K562 (cell line): ENCODE results near the gene ASMT. TPM values are rescaled to one million over a fixed set of nuclear protein-coding genes. Genes with fewer than 3 reads are reported as not detected.

ENCODE experiments used
- ATAC-seq: fragments of 200-7000 bp; cut with Tn5 transposase; 3 replicates; pipeline ENCODE4 v1.9.1; 2020; ENCODE audit warnings: moderate library complexity
- BruUV-seq: library from RNA; stranded (reverse); fragments of 400-500 nt; replicated peaks from 2 replicates; lab custom pipeline; 2021; lab: Mats Ljungman, UMichigan
- CTCF ChIA-PET: fragments of 300-600 bp; formaldehyde crosslinking; extraction: SDS; loops from one replicate; lab custom pipeline; 2021; ENCODE audit warnings: low intra/inter-chr PET ratio; lab: Yijun Ruan, JAX
- POLR2A ChIA-PET: fragments of 300-600, 350-650 bp; sonication (Branson Sonifier 250); formaldehyde crosslinking; extraction: SDS; loops from one replicate; lab custom pipeline; 2021; ENCODE audit warnings: antibody characterized with exemption, inconsistent platforms; lab: Yijun Ruan, JAX
- DNase-seq, 4 experiments: peaks; one replicate each; pipeline versions ENCODE4 v3.0.0 to v3.0.0-alpha.2; 2011 to 2018; ENCODE audit warnings: low spot score in 3 of 4, mixed read lengths in 3 of 4; ENCODE audit errors: extremely low read depth in 1 of 4
- FAIRE-seq: peaks from 2 replicates; lab custom pipeline; 2011; peaks lifted over from hg19 to GRCh38; lab: Jason Lieb, UNC
- H2AFZ ChIP-seq: 2 replicates; pipeline ENCODE4 v1.6.0; 2011; ENCODE audit warnings: low read depth, low read length, control low read depth, inconsistent platforms
- H3K27ac ChIP-seq: fragments of 200-600 bp; 3 replicates; pipeline ENCODE4 v1.8.0; 2011; ENCODE audit warnings: low read depth, mild to moderate bottlenecking, control low read depth, inconsistent platforms, low read length, moderate library complexity, mixed read lengths; ENCODE audit errors: extremely low read depth
- H3K27me3 ChIP-seq, 2 experiments: fragments of 300-600 bp in 1 of 2; 2 replicates in 1 of 2; 3 replicates in 1 of 2; pipeline versions ENCODE4 v1.6.0 to v1.8.0; 2011; ENCODE audit warnings: inconsistent platforms in 2 of 2, low read length in 2 of 2, mild to moderate bottlenecking in 1 of 2, mixed read lengths in 1 of 2, moderate library complexity in 1 of 2; ENCODE audit not compliant: control insufficient read depth in 2 of 2, insufficient read depth in 2 of 2
- H3K36me3 ChIP-seq: fragments of 300-600 bp; 3 replicates; pipeline ENCODE4 v1.8.0; 2011; ENCODE audit warnings: mild to moderate bottlenecking, low read length, inconsistent platforms; ENCODE audit not compliant: control insufficient read depth, insufficient read depth
- H3K4me1 ChIP-seq, 2 experiments: fragments of 200-600 bp in 1 of 2; replicated peaks in 1 of 2; 2 replicates in 1 of 2; 3 replicates in 1 of 2; pipeline versions ENCODE4 v1.5.1 to v1.8.0; 2011; ENCODE audit warnings: inconsistent platforms in 2 of 2, low read length in 2 of 2, mild to moderate bottlenecking in 1 of 2, mixed read lengths in 1 of 2, moderate library complexity in 1 of 2; ENCODE audit not compliant: control insufficient read depth in 2 of 2, insufficient read depth in 2 of 2
- H3K4me2 ChIP-seq: 2 replicates; pipeline ENCODE4 v1.6.1; 2011; ENCODE audit warnings: low read length, control low read depth, inconsistent platforms, mixed read lengths; ENCODE audit not compliant: insufficient read depth
- H3K4me3 ChIP-seq: fragments of 200-600 bp; sonication (generic), shearing (Covaris generic); 2 replicates; pipeline ENCODE4 v1.5.1; 2016; ENCODE audit warnings: control low read depth, inconsistent platforms
- H3K79me2 ChIP-seq: fragments of 200-600 bp; 3 replicates; pipeline ENCODE4 v1.8.0; 2011; ENCODE audit warnings: low read length, inconsistent platforms; ENCODE audit not compliant: control insufficient read depth, insufficient read depth
- H3K9ac ChIP-seq, 2 experiments: 2 replicates each; pipeline versions ENCODE4 v1.6.0 to v1.6.1; 2011; ENCODE audit warnings: low read depth in 2 of 2, low read length in 2 of 2, control low read depth in 1 of 2, inconsistent platforms in 1 of 2, mild to moderate bottlenecking in 1 of 2, mixed read lengths in 1 of 2; ENCODE audit not compliant: insufficient read depth in 1 of 2
- H3K9me1 ChIP-seq: one replicate; pipeline ENCODE4 v1.6.0; 2011; ENCODE audit warnings: inconsistent platforms, mild to moderate bottlenecking, low read length, moderate library complexity; ENCODE audit not compliant: control insufficient read depth, insufficient read depth
- H3K9me3 ChIP-seq: replicated peaks from 2 replicates; pipeline ENCODE4 v1.5.1; 2011; ENCODE audit warnings: low read depth, low read length, inconsistent platforms; ENCODE audit not compliant: control insufficient read depth, insufficient read depth
- H4K20me1 ChIP-seq: replicated peaks from 2 replicates; pipeline ENCODE4 v1.6.1; 2011; ENCODE audit warnings: low read length, inconsistent platforms, mixed read lengths; ENCODE audit not compliant: control insufficient read depth, insufficient read depth
- ARID2 ChIP-seq: fragments of 450-650 bp; IDR thresholded peaks from 2 replicates; pipeline ENCODE4 v1.6.1; 2017; ENCODE audit warnings: antibody characterized with exemption, mild to moderate bottlenecking
- ATF1 ChIP-seq, 2 experiments: fragments of 450-650 bp in 1 of 2; IDR thresholded peaks; 2 replicates each; pipeline ENCODE4 v1.6.1; 2016; ENCODE audit warnings: missing compliant biosample characterization in 1 of 2, missing genetic modification characterization in 1 of 2
- BRD9 ChIP-seq: fragments of 450-650 bp; IDR thresholded peaks from 2 replicates; pipeline ENCODE4 v1.6.1; 2018; ENCODE audit warnings: low read depth; ENCODE audit not compliant: partially characterized antibody
- CREB1 ChIP-seq, 2 experiments: sonication (generic) in 1 of 2; formaldehyde crosslinking in 1 of 2; IDR thresholded peaks; 2 replicates each; pipeline versions ENCODE4 v1.6.1 to v1.8.0; 2012 to 2022; ENCODE audit warnings: inconsistent platforms in 1 of 2, mild to moderate bottlenecking in 1 of 2, missing genetic modification reagents in 1 of 2, moderate library complexity in 1 of 2
- MEIS2 ChIP-seq: fragments of 450-650 bp; IDR thresholded peaks from 2 replicates; pipeline ENCODE4 v1.6.1; 2014; ENCODE audit warnings: mild to moderate bottlenecking; ENCODE audit not compliant: partially characterized antibody
- NFYB ChIP-seq: IDR thresholded peaks from 2 replicates; pipeline ENCODE4 v1.6.1; 2011; ENCODE audit warnings: mild to moderate bottlenecking, moderate library complexity; ENCODE audit not compliant: insufficient read length; ENCODE audit errors: extremely low read depth
- POLR2B ChIP-seq: fragments of 450-650 bp; IDR thresholded peaks from 2 replicates; pipeline ENCODE4 v1.6.1; 2018; ENCODE audit warnings: low read depth; ENCODE audit not compliant: partially characterized antibody
- POU5F1 ChIP-seq: fragments of 150-350 bp; IDR thresholded peaks from 2 replicates; pipeline ENCODE4 v1.6.1; 2014; ENCODE audit warnings: borderline replicate concordance, low read length, low read depth, mild to moderate bottlenecking; ENCODE audit not compliant: partially characterized antibody
- RBM25 ChIP-seq: fragments of 200-400 bp; formaldehyde crosslinking; IDR thresholded peaks from 2 replicates; pipeline ENCODE4 v1.6.1; 2018; ENCODE audit warnings: low read length, low read depth, moderate library complexity; ENCODE audit not compliant: severe bottlenecking
- ZNF224 ChIP-seq: sonication (generic); formaldehyde crosslinking; IDR thresholded peaks from 2 replicates; pipeline ENCODE4 v1.8.0; 2022; ENCODE audit warnings: mild to moderate bottlenecking, missing genetic modification reagents
- ZNF253 ChIP-seq: fragments of 250-450 bp; sonication (Bioruptor Pico); conservative IDR thresholded peaks from 2 replicates; pipeline ENCODE4 v1.6.1; 2021; ENCODE audit warnings: mild to moderate bottlenecking
- ZNF717 ChIP-seq: fragments of 250-450 bp; sonication (Bioruptor Pico); IDR thresholded peaks from 2 replicates; pipeline ENCODE4 v1.5.0; 2021
- WGBS: fragments of 100-300 bp; shearing (Covaris generic); methylation state at CpG from one replicate; pipeline ENCODE4 v1.1.6; 2016; ENCODE audit warnings: low coverage, mixed read lengths; ENCODE audit not compliant: insufficient coverage; ENCODE audit errors: missing lambda C conversion rate; 5-methylcytosine and 5-hydroxymethylcytosine counted together
- in situ Hi-C: fragments of 300-500 bp; cut with MboI; formaldehyde crosslinking; loops from 4 replicates; pipeline ENCODE4 v1.15.0; 2018; ENCODE audit warnings: inconsistent platforms, mixed read lengths
- intact Hi-C: fragments of 100-400 bp; cut with micrococcal nuclease; formaldehyde crosslinking; loops from 2 replicates; pipeline ENCODE4 v1.14.2; 2022
- polyA plus RNA-seq, 8 experiments: library from polyadenylated mRNA; depleted of rRNA in 4 of 8; stranded (reverse) in 5 of 8; unstranded in 3 of 8; fragments of >200 nt; fragmentation: Nextera tagmentation in 2 of 8; fragmentation: Illumina TruSeq in 1 of 8; extraction: Ambion mirVana in 2 of 8; extraction: Trizol in 1 of 8; gene quantifications; 2 replicates each; pipeline versions ENCODE4 v1.2.1 to v1.2.3, GENCODE V29; 2011 to 2014; ENCODE audit warnings: inconsistent platforms in 1 of 8, missing spikeins in 1 of 8
- total RNA-seq, 7 experiments: library from RNA; depleted of rRNA in 6 of 7; stranded (reverse); fragments of >200 nt in 6 of 7; fragmentation: Illumina TruSeq in 2 of 7; extraction: Trizol in 2 of 7; gene quantifications; 2 replicates each; pipeline versions ENCODE4 v1.2.1 to v1.2.3, GENCODE V29; 2011 to 2021; ENCODE audit warnings: low replicate concordance in 1 of 7
- TF ChIP-seq, protein P1 (sequence below): fragments of 450-650 bp; IDR thresholded peaks from 2 replicates; pipeline ENCODE4 v1.6.1; 2016; ENCODE audit warnings: antibody characterized with exemption
- TF ChIP-seq, protein P2 (sequence below): sonication (generic); formaldehyde crosslinking; IDR thresholded peaks from 2 replicates; pipeline ENCODE4 v1.8.0; 2022; ENCODE audit warnings: missing genetic modification reagents, mild to moderate bottlenecking, borderline replicate concordance

ASMT gene
- total and polyA plus RNA-seq, 9 of the 15 experiments (the other 6 are each of a cell fraction or from before 2014, with no cell fraction given), result 0.06 TPM; not detected in 8

DNA sequence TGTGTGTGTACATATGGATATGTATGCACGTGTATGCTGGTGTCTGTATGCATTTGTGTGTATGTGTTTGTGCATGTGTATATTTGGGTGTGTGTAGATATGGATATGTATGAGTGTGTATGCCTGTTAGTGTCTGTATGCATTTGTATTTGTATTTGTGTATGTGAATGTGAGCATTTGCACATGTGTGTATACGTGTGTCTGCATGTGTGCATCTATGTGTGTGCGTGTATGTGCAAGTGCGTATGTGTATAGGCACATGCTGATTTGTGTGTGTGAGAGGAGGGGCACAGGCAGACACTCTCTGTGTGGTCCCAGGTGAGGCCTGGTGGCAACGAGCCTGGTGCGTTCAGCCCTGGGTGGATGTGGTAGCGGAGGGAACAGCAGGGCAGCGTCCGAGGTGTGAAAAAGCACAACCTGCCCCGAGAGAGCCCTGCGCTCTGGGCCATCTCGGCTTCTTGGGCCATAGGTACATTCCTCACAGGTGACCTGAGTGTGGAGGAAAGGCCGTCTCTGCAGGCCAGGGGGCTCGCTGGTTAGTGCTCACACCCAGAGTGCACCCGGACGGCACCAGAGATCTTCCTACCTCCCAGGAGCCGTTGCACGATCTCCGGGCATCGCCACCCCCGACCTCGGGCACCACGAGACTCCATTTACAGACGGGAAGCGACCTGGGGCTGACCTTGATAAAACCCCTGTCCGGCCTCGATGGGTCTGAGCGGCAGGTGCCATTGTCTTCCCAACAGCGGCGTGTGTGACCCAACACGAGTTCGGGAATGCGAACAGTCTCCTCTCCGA is 45.0 kb downstream of the ASMT start (continued):
- TF ChIP-seq, protein P1, sequence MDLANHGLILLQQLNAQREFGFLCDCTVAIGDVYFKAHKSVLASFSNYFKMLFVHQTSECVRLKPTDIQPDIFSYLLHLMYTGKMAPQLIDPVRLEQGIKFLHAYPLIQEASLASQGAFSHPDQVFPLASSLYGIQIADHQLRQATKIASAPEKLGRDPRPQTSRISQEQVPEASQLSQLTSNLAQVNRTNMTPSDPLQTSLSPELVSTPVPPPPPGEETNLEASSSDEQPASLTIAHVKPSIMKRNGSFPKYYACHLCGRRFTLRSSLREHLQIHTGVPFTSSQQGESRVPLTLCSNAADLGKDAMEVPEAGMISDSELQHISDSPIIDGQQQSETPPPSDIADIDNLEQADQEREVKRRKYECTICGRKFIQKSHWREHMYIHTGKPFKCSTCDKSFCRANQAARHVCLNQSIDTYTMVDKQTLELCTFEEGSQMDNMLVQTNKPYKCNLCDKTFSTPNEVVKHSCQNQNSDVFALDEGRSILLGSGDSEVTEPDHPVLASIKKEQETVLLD, result no peak
- no peak for TF ChIP-seq BRD9

DNA sequence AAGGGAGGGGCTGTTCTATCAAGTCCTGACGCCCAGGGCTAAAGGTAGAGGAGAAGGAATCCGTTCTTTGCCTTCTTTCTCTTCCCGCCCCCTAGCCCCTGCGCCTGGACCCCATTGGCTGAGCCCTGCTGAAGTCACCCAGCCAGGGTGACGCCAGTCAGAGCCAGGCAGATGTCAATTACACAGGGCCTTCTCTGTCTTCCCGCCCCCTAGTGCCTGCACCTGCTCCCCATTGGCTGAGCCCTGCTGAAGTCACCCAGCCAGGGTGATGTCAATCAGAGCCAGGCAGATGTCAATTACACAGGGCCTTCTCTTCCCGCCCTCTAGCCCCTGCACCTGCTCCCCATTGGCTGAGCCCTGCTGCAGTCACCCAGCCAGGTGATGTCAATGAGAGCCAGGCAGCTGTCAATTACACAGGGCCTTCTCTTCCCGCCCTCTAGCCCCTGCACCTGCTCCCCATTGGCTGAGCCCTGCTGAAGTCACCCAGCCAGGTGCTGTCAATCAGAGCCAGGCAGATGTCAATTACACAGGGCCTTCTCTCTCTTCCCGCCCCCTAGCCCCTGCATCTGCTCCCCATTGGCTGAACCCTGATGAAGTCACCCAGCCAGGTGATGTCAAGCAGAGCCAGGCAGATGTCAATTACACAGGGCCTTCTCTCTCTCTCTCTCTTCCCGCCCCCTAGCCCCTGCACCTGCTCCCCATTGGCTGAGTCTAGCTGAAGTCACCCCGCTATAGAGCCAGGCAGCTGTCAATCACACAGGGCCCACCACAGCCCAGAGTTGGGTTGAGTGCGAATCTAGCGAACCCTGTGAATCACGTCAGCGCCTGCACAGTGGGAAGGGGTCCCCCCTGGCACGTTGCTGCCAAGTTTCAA is 46.4 kb downstream of the ASMT start:
- ChIA-PET POLR2A (no interaction called here), CTCF (no interaction called here)
- Histone ChIP-seq H3K79me2 (no peaks in the 10 kb centered on the region), H3K27ac (no peak overlapping the region), H3K9me1 (no peaks in the 10 kb centered on the region), H3K27me3 (peaks cover 0 to 8% of the 10 kb centered on the region in 2 experiments; a peak in 1 of 5 replicates), H3K4me1 (no peaks in the 10 kb centered on the region; a peak in 1 of 5 replicates), H3K9ac (no peak overlapping the region), H3K36me3 (no peaks in the 10 kb centered on the region), H3K4me3 (no peak overlapping the region), H3K4me2 (no peak overlapping the region), H4K20me1 (no peaks in the 10 kb centered on the region), H3K9me3 (no peaks in the 10 kb centered on the region), H2AFZ (no peak overlapping the region)
- 18% methylated on average over 9 of the region's 16 CpGs for WGBS
- intact Hi-C loops (no loop called here), in situ Hi-C loops (loop anchor here (10.0 to 25.0 kb wide), 2 partner anchors 804 to 951 kb away; no protein-coding TSS in a partner anchor)
- BruUV-seq, result no TSS peak
- peak; percentile 82 for ATAC-seq
- peak; percentile 6 to 26 (median 14) for DNase-seq
- no peak for FAIRE-seq
- no peak for TF ChIP-seq ARID2
- TF ChIP-seq ZNF253, result no peak
- peak; percentile 14 for TF ChIP-seq RBM25
- TF ChIP-seq, protein P2, sequence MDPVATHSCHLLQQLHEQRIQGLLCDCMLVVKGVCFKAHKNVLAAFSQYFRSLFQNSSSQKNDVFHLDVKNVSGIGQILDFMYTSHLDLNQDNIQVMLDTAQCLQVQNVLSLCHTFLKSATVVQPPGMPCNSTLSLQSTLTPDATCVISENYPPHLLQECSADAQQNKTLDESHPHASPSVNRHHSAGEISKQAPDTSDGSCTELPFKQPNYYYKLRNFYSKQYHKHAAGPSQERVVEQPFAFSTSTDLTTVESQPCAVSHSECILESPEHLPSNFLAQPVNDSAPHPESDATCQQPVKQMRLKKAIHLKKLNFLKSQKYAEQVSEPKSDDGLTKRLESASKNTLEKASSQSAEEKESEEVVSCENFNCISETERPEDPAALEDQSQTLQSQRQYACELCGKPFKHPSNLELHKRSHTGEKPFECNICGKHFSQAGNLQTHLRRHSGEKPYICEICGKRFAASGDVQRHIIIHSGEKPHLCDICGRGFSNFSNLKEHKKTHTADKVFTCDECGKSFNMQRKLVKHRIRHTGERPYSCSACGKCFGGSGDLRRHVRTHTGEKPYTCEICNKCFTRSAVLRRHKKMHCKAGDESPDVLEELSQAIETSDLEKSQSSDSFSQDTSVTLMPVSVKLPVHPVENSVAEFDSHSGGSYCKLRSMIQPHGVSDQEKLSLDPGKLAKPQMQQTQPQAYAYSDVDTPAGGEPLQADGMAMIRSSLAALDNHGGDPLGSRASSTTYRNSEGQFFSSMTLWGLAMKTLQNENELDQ, result no peak
- peak; percentile 20; the same call in 1 of the 2 replicates for TF ChIP-seq CREB1 (IDR thresholded peaks at IDR 0.05)
- no peak for TF ChIP-seq CREB1 (CRISPR knock-in tag; IDR thresholded peaks at IDR 0.05)
- TF ChIP-seq POLR2B, result no peak
- TF ChIP-seq ATF1 (CRISPR knock-in tag; IDR thresholded peaks at IDR 0.05), result no peak
- peak; percentile 32; the same call in 1 of the 2 replicates for TF ChIP-seq ATF1 (tag; IDR thresholded peaks at IDR 0.05)
- TF ChIP-seq NFYB, result peak; percentile 54
- no peak for TF ChIP-seq POU5F1
- no peak for TF ChIP-seq ZNF224 (CRISPR knock-in tag)
- peak; percentile 10 for TF ChIP-seq MEIS2
- no peak for TF ChIP-seq ZNF717
